Metanephros (tissue), 1 donor: ENCODE data around the gene TPI1. TPM values are rescaled to one million over a fixed set of nuclear protein-coding genes. Genes with fewer than 3 reads are reported as not detected.

Source experiments
- total RNA-seq: library from RNA; depleted of rRNA; stranded (reverse); fragments of >200 nt; gene quantifications from one replicate; pipeline ENCODE4 v1.2.3, GENCODE V29; 2014

Gene TPI1
- total RNA-seq, result 430 TPM

DNA sequence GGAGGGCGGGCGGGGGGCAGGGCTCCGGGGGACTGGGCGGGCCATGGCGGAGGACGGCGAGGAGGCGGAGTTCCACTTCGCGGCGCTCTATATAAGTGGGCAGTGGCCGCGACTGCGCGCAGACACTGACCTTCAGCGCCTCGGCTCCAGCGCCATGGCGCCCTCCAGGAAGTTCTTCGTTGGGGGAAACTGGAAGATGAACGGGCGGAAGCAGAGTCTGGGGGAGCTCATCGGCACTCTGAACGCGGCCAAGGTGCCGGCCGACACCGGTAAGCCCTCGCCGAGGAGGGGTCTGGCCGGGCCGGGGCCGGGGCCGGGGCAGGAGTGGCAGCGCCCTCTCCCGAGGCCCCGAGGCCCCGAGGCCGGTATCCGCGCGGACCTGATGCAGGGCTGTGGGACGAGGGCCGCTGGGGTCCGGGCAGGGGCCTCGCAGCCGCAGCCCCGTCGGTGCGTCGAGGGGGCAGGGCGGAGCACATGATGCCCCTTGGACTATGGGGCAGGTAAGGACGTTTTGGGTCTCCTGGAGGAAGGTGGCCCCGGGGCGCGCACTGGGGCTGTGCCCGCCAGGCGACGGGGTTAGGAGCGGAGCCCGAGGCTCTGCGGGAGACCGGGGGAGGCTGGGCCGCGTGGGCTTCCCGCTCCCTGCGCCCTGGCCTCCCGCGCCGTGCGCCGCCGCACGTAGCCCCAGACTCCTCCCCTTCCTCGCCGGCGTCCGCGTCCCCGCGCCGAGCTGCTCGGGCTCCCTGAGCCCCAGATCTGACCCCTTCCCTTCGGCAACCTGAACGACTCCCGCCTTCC, at the start of gene TPI1:
Gene TPI1, plus strand, starts transcription at position 119 of the 798 bp plus-strand sequence. Its CDS starts 36 bp downstream, at position 155.

DNA sequence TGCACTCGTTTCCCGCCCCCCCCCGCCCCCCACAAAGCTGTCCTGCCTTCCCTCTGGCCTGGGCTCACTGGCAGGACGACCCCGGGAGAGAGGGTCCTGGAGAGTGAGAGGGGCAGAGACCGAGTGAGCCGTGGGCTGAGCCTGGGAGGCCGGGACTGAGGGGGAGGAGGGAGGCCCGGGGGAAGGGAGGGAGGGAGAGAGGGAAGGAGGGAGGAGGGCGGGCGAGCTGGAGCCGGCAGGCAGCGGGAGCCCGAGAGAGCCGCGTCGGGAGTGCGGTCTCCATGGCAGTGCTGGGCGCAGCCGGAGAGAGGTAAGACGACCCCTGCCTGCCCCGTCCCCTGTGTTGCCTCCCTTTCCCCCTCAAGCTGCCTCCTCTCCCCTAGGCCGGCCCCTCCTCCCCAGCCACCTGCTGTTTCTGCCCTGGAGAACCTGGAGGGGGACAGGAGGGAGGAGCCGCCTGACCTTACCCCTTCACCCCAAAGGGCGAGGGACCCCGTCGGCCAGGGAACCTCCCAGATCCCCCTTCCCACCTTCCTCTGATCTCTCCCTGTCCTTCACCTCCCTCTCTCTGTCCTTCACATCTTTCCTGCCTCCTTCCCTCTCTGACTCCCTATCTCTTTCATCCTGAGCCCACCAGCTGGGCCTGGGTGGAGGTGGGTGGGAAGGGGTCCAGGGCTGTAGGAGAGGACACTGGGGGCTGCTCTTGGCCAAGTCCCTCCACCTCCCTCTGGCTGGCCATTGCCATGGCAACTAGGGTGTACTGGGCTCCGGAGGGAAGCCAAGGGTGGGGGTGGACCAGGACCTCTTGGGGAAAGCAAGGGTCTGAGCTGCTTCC, 45.5 kb upstream of the TPI1 start, which contains the start of gene GPR162:
Gene GPR162, plus strand, starts transcription at position 231 of the 835 bp plus-strand sequence. CDS start 2,078 bp downstream, outside the sequence.

DNA sequence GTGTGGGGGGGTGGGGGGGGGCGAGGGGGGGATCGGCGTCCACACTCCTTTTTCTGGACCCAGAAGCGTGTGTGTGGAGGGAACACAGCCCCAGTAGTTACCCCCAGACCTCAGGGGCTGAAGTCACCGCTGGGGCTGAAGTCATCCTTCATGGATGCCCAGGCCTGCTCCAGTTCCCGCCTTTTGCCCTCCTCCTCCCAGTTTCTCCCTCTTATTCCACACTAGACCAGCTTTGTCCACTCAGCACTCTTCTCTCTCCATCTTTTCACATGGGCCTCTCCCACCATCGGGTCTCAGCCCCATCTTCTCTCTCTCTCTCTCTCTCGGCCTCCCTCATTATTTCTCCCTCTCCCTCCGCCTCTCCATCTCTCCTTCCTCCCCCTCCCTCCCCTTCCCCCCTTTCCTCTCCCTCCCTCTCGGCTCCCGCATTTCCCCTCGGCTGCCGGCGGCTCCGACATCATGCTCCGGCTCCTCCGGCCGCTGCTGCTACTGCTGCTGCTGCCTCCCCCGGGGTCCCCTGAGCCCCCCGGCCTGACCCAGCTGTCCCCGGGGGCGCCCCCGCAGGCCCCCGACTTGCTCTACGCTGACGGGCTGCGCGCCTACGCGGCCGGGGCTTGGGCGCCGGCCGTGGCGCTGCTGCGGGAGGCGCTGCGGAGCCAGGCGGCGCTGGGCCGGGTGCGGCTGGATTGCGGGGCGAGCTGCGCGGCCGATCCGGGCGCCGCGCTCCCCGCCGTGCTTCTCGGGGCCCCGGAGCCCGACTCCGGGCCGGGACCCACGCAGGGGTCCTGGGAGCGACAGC, 39.1 kb upstream of the TPI1 start, which contains the start of gene P3H3:
Gene P3H3, plus strand, starts transcription at position 426 of the 799 bp plus-strand sequence. Its CDS starts 34 bp downstream, at position 460.

DNA sequence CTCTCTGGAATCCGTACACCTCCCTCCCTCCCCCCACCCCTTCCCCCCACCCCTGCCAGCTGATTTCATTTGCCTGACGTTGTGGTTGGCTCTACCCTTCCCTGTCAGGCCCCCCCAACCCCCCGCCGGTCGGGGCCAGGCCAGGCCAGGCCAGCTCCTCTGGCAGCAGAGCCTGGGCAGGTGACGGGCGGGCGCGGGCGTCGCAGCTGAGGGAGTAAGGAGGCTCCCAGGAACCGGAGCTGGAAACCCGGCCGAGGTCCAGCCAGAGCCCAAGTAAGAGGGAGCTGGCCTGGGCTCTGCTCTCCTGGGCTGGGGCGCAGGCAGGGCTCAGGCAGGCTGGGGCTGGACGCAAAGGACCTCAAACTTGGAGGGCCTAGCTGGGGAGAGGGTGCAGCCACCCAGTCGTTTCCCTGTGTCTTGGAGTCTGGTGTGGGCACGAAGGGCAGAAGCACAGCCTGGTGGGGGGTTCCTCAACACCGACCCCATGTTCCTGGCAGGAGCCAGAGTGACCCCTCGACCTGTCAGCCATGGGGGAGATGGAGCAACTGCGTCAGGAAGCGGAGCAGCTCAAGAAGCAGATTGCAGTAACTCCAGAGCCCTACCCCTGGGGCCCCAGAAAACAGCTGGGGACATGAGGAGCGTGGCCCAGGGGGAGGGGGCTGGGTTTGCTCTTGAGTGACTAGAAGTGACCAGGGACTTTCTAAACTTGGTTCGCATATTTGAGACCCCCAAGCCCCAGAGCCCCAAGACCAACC, 26.4 kb upstream of the TPI1 start, which contains the start of gene GNB3:
Gene GNB3, plus strand, starts transcription at position 165 of the 755 bp plus-strand sequence. Its CDS starts 363 bp downstream, at position 528.

DNA sequence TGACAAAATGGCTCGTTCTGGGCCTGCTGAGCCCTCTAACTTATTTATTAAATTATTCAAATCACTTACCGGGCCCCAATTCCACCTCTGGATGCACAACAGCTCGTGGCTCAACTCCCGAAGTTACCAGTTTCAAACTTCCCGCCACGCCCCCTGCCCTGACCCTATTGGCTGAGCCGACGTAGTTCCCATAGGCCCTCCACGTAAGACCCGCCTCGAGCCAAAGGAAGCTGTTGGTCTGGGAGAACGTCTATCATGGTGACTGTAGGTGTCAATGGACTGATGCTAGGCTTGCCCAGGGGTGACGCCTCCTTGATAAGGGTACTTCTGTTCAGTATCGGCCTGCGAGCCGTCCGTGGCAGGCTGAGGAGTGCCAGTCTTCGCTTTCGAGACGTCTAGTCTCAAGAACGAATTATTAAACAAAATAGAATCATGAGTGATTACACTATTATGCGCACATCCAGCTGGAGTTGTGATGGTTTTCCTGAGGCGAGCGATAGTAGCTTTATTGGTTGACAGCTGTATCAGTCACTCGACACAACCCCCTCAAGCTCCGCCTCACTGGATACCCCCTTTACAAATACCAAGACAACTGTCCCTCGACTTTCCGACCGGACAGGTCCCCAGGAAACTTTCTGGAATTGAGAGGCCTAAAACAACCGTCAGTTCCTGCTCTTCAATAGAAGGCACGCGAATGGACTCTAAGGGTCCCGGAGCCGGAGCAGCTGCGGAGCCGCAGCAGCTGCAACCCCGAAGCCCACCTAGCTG, 16.0 kb upstream of the TPI1 start, which contains the start of gene CDCA3:
Gene CDCA3, minus strand, starts transcription at position 134 of the 768 bp plus-strand sequence. CDS start 334 bp downstream, outside the sequence.

DNA sequence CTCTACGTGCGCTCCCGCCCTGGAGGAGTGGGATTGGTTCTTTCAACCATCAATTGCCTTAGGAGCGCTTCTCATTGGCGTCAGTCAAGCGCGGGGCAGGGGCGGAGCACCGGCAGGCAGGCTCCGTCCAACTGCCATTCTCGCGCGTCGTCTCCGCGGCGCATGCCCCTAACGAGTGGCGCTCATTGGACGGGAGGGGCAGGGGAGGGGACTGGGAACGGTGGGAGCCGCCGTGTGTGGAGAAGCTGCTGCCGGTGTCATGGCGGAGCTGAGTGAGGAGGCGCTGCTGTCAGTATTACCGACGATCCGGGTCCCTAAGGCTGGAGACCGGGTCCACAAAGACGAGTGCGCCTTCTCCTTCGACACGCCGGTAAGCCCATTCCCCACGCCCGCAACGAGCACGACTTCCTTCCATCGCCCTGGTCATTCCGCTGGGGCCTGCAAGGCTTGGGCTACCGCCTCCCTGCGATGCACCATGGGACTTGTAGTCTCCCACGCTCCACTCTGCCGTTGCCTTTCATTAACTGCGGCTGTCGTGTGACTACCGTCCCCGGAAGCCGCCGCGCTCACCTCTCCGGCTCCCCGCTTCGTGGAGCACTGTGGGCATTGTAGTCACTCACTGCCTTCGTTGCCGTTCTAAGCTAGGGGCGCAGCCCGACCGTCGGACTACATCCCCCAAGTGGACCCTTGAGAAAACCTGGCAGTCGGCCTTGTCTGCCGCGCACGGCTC, 15.2 kb upstream of the TPI1 start, which contains the start of gene USP5:
Gene USP5, plus strand, starts transcription at position 230 of the 730 bp plus-strand sequence. Its CDS starts 30 bp downstream, at position 260.

DNA sequence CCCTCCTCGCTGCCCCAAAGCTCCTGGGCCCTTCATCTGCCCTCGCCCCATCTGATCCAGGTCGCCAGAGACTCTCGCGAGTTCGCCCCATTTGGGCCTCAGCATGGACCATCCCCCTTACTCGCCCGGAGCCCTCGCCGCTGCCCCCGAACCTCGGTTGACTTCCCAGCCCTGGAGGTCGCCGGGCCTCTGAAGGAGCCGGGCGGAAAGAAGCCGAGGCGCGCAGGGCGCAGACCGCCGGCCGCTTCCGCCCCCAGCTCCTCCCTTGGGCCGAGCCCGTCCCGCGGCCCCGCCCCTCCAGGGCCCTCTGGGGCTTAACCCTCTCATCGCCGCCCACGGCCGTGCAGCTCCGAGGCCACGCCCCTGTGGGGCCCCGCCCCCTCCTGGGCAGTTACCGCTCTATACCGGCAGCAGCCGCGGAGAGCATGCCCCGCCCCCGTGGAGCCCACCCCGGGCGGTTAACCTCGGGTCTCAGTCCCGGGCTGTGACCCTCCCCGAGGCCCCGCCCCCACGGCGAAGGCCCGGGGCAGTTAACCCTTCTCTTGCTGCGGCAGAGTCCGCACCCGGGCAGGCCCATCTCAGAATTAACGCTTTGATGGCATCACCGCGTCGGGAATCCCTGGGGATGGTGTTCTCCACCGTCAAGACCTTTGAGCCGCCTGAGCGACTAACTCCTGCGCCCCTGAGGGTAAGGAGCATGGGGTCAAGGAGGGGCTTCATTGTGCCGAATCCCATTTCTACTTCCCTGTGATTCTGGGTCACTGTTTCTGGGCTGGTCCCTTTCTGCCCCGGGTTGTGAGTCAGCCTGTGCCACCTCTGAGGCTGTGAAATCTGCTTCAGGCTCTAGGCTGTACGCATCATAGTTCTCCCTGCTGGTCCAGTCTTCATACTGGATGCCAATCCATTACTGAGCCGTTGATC, 6.0 kb downstream of the TPI1 start, which contains the start of gene SPSB2:
Gene SPSB2, minus strand, starts transcription at position 210 of the 921 bp plus-strand sequence. CDS start 402 bp downstream, outside the sequence.

DNA sequence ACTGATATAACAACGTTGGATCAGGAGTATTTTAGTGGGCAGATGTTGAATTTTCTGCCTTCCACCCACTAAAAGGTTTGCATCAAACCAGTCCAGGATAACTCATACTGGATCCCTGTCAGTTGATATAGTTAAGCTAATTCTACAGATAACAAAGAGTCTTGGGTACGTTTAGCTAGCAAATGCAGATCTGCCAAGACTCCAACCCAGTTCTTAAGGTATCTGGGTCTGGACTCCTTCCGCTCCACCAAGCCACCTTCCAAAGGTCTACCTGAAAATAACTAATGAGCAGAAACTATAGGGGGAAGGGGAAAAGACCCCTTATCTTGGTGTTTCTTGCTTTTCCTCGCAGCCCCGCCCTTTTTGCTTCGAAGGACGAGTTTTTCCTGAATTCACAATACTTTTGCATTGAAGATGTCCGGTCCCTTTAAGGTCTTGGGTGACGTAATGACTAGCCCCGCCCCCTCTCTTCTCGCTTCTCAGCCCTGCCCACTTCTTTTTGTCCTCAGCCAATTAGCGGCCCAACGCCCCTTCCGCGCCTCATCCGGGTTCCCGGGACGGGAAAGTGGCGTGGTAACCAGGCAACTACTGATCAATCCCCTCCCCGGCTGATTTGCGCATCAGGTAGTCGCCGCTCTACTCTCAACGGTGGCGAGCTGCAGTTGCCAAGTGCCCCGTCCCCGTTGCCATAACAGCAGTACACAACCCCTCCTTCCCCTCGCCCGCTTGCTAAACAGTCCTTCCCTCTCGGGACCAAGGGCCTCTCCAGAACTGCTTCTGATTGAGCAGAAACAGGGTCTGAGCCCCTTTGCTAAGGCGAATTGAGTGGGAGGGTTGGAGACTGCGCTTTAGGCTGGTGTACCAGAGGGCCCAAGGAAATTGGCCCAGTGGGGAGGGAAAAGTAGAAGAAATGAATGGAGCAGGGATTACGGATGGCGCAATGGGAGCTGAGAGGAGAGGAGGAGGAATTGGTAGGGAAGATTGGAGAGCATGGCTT, 37.2 kb downstream of the TPI1 start, which contains the start of gene LRRC23:
Gene LRRC23, plus strand, starts transcription at position 543 of the 997 bp plus-strand sequence. CDS start 812 bp downstream, outside the sequence.

DNA sequence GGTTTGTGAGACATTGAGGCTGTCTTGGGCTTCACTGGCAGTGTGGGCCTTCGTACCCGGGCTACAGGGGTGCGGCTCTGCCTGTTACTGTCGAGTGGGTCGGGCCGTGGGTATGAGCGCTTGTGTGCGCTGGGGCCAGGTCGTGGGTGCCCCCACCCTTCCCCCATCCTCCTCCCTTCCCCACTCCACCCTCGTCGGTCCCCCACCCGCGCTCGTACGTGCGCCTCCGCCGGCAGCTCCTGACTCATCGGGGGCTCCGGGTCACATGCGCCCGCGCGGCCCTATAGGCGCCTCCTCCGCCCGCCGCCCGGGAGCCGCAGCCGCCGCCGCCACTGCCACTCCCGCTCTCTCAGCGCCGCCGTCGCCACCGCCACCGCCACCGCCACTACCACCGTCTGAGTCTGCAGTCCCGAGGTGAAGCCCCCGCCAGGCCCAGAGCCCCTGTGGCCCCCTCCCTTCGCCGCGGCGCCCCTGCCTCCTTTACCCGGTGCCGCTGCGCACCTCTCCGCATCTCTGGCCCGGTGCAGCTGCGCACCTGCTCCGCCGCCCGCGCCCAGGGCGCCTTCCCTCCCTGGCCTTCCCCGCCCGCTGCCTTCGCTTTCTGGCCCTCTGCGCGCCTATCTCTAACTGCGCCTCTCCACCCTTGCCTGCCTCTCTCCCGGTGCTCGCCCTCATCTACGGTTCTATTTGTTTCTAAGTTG, 47.1 kb downstream of the TPI1 start, which contains the start of gene ENO2:
Gene ENO2, plus strand, starts transcription at position 335 of the 701 bp plus-strand sequence. CDS start 1,253 bp downstream, outside the sequence.

Other genes with a start within 250 kb of the TPI1 start
- gene LPAR5, start 231.6 kb upstream of the TPI1 start, total RNA-seq, result 2.2 TPM
- 2.3 TPM for gene ACRBP, start 220.1 kb upstream of the TPI1 start, total RNA-seq
- 48.6 TPM for gene ING4, start 204.4 kb upstream of the TPI1 start, total RNA-seq
- gene ZNF384, start 178.2 kb upstream of the TPI1 start, total RNA-seq, result 31.5 TPM
- 2.0 TPM for gene PIANP, start 166.7 kb upstream of the TPI1 start, total RNA-seq
- gene COPS7A, start 143.5 kb upstream of the TPI1 start, total RNA-seq, result 47.0 TPM
- gene MLF2, start 114.4 kb upstream of the TPI1 start, total RNA-seq, result 86.4 TPM
- gene PTMS, start 101.2 kb upstream of the TPI1 start, total RNA-seq, result 61.1 TPM
- 0.47 TPM for gene LAG3, start 95.0 kb upstream of the TPI1 start, total RNA-seq
- gene CD4, start 78.0 kb upstream of the TPI1 start, total RNA-seq, result 18.3 TPM
- 13.5 TPM for gene GPR162, start 45.7 kb upstream of the TPI1 start, total RNA-seq
- 29.5 TPM for gene P3H3, start 39.1 kb upstream of the TPI1 start, total RNA-seq
- gene GNB3, start 26.6 kb upstream of the TPI1 start, total RNA-seq, result 3.7 TPM
- 18.0 TPM for gene CDCA3, start 16.2 kb upstream of the TPI1 start, total RNA-seq
- 49.5 TPM for gene USP5, start 15.4 kb upstream of the TPI1 start, total RNA-seq
- gene SPSB2, start 5.8 kb downstream of the TPI1 start, total RNA-seq, result 11.3 TPM
- 7.8 TPM for gene LRRC23, start 37.3 kb downstream of the TPI1 start, total RNA-seq
- 5.7 TPM for gene ENO2, start 47.0 kb downstream of the TPI1 start, total RNA-seq
- gene ATN1, start 60.4 kb downstream of the TPI1 start, total RNA-seq, result 77.0 TPM
- not detected for gene RNU7-1, start 76.3 kb downstream of the TPI1 start, total RNA-seq
- gene C12orf57, start 76.5 kb downstream of the TPI1 start, total RNA-seq, result 146 TPM
- 21.1 TPM for gene PTPN6, start 83.8 kb downstream of the TPI1 start, total RNA-seq
- gene PHB2, start 103.1 kb downstream of the TPI1 start, total RNA-seq, result 186 TPM
- 26.9 TPM for gene EMG1, start 103.4 kb downstream of the TPI1 start, total RNA-seq
- 32.3 TPM for gene LPCAT3, start 150.9 kb downstream of the TPI1 start, total RNA-seq
- gene C1S, start 193.2 kb downstream of the TPI1 start, total RNA-seq, result 87.9 TPM
- gene C1R, start 224.9 kb downstream of the TPI1 start, total RNA-seq, result 108 TPM
- gene C1RL, start 241.7 kb downstream of the TPI1 start, total RNA-seq, result 67.3 TPM